SK-N-SH treated with all-trans-retinoic acid at 6 μM for 48 hours (cell line): ENCODE measurements around the gene WDR76.

Source experiments
- ATAC-seq: fragments of 200-7000 bp; cut with Tn5 transposase; 3 replicates; pipeline ENCODE4 v1.9.1; 2020; ENCODE audit warnings: mild to moderate bottlenecking, moderate library complexity
- ARNTL ChIP-seq: fragments of 450-650 bp; formaldehyde crosslinking; IDR thresholded peaks from 2 replicates; pipeline ENCODE4 v1.5.0; 2020; ENCODE audit warnings: low read depth, mild to moderate bottlenecking, moderate library complexity, borderline replicate concordance
- BACH2 ChIP-seq: fragments of 250-450 bp; sonication (Bioruptor Pico); IDR thresholded peaks from 2 replicates; pipeline ENCODE4 v1.9.0; 2021; ENCODE audit warnings: mild to moderate bottlenecking, borderline replicate concordance
- CSDC2 ChIP-seq: fragments of 250-450 bp; sonication (Bioruptor Pico); IDR thresholded peaks from 2 replicates; pipeline ENCODE4 v1.5.0; 2020; ENCODE audit warnings: mild to moderate bottlenecking, moderate library complexity
- CSRNP3 ChIP-seq: fragments of 250-450 bp; sonication (Bioruptor Pico); IDR thresholded peaks from 2 replicates; pipeline ENCODE4 v1.5.1; 2021; ENCODE audit warnings: mild to moderate bottlenecking, moderate library complexity
- ESRRG ChIP-seq: fragments of 250-450 bp; sonication (Bioruptor Pico); IDR thresholded peaks from 2 replicates; pipeline ENCODE4 v1.6.1; 2021; ENCODE audit warnings: mild to moderate bottlenecking
- GLIS3 ChIP-seq: fragments of 250-450 bp; sonication (Bioruptor Pico); IDR thresholded peaks from 2 replicates; pipeline ENCODE4 v1.5.0; 2020; ENCODE audit warnings: mild to moderate bottlenecking, moderate library complexity
- ISL1 ChIP-seq: fragments of 250-450 bp; sonication (Bioruptor Pico); IDR thresholded peaks from 2 replicates; pipeline ENCODE4 v2.1.2; 2022; ENCODE audit warnings: mild to moderate bottlenecking, moderate library complexity
- OSR1 ChIP-seq: fragments of 250-450 bp; sonication (Bioruptor Pico); IDR thresholded peaks from 2 replicates; pipeline ENCODE4 v1.8.0; 2022; ENCODE audit warnings: moderate library complexity, mild to moderate bottlenecking, inconsistent platforms
- PPARA ChIP-seq: fragments of 250-450 bp; sonication (Bioruptor Pico); IDR thresholded peaks from 2 replicates; pipeline ENCODE4 v1.5.0; 2020; ENCODE audit warnings: mild to moderate bottlenecking, borderline replicate concordance
- RARB ChIP-seq: fragments of 250-450 bp; sonication (Bioruptor Pico); IDR thresholded peaks from 2 replicates; pipeline ENCODE4 v1.8.0; 2021; ENCODE audit warnings: mild to moderate bottlenecking, moderate library complexity
- SNAI2 ChIP-seq: fragments of 250-450 bp; sonication (Bioruptor Pico); IDR thresholded peaks from 2 replicates; pipeline ENCODE4 v1.5.0; 2020; ENCODE audit warnings: mild to moderate bottlenecking, moderate library complexity
- TCF4 ChIP-seq: fragments of 250-450 bp; sonication (Bioruptor Pico); IDR thresholded peaks from 2 replicates; pipeline ENCODE4 v1.8.0; 2021; ENCODE audit warnings: mild to moderate bottlenecking, moderate library complexity, borderline replicate concordance
- TOX ChIP-seq: fragments of 250-450 bp; sonication (Bioruptor Pico); IDR thresholded peaks from 2 replicates; pipeline ENCODE4 v1.8.0; 2021; ENCODE audit warnings: mild to moderate bottlenecking, moderate library complexity, borderline replicate concordance
- TSHZ2 ChIP-seq: fragments of 250-450 bp; sonication (Bioruptor Pico); IDR thresholded peaks from 2 replicates; pipeline ENCODE4 v1.5.0; 2020; ENCODE audit warnings: mild to moderate bottlenecking, moderate library complexity
- ZC3H10 ChIP-seq: fragments of 250-450 bp; sonication (Bioruptor Pico); IDR thresholded peaks from 2 replicates; pipeline ENCODE4 v1.5.1; 2021; ENCODE audit warnings: mild to moderate bottlenecking, moderate library complexity
- ZFP3 ChIP-seq: fragments of 250-450 bp; sonication (Bioruptor Pico); IDR thresholded peaks from 2 replicates; pipeline ENCODE4 v1.5.0; 2020; ENCODE audit warnings: mild to moderate bottlenecking, moderate library complexity
- ZFP30 ChIP-seq: fragments of 450-650 bp; formaldehyde crosslinking; IDR thresholded peaks from 2 replicates; pipeline ENCODE4 v1.5.0; 2022; ENCODE audit warnings: mild to moderate bottlenecking, moderate library complexity
- ZNF565 ChIP-seq: fragments of 450-650 bp; formaldehyde crosslinking; conservative IDR thresholded peaks from 2 replicates; pipeline ENCODE4 v1.5.0; 2020; ENCODE audit warnings: low read depth, mild to moderate bottlenecking, moderate library complexity
- ZNF70 ChIP-seq: fragments of 450-650 bp; formaldehyde crosslinking; IDR thresholded peaks from 2 replicates; pipeline ENCODE4 v1.5.0; 2020; ENCODE audit warnings: mild to moderate bottlenecking, moderate library complexity
- ZNF8 ChIP-seq: fragments of 450-650 bp; formaldehyde crosslinking; IDR thresholded peaks from 2 replicates; pipeline ENCODE4 v1.5.0; 2020; ENCODE audit warnings: mild to moderate bottlenecking, moderate library complexity
- TF ChIP-seq, protein P1 (sequence below): fragments of 250-450 bp; sonication (Bioruptor Pico); IDR thresholded peaks from 2 replicates; pipeline ENCODE4 v1.5.1; 2020; ENCODE audit warnings: low read depth, mild to moderate bottlenecking, moderate library complexity
- TF ChIP-seq, protein P2 (sequence below): fragments of 250-450 bp; sonication (Bioruptor Pico); IDR thresholded peaks from 2 replicates; pipeline ENCODE4 v1.8.0; 2020; ENCODE audit warnings: mild to moderate bottlenecking, moderate library complexity, borderline replicate concordance

The WDR76 gene

GRCh38 chr15:43896543-43896942, 69.7 kb downstream of the WDR76 start:
- TF ChIP-seq TCF4 (CRISPR knock-in tag) (no peak), TSHZ2 (CRISPR knock-in tag) (no peak), CSDC2 (no peak), ZC3H10 (CRISPR knock-in tag) (no peak), OSR1 (CRISPR knock-in tag) (no peak)
- TF ChIP-seq, protein P1, sequence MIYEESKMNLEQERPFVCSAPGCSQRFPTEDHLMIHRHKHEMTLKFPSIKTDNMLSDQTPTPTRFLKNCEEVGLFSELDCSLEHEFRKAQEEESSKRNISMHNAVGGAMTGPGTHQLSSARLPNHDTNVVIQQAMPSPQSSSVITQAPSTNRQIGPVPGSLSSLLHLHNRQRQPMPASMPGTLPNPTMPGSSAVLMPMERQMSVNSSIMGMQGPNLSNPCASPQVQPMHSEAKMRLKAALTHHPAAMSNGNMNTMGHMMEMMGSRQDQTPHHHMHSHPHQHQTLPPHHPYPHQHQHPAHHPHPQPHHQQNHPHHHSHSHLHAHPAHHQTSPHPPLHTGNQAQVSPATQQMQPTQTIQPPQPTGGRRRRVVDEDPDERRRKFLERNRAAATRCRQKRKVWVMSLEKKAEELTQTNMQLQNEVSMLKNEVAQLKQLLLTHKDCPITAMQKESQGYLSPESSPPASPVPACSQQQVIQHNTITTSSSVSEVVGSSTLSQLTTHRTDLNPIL (CRISPR knock-in tag): no peak
- no peak for ATAC-seq

GRCh38 chr15:43898891-43899290, 72.1 kb downstream of the WDR76 start:
- TF ChIP-seq ZFP3 (CRISPR knock-in tag) (no peak), BACH2 (CRISPR knock-in tag) (no peak), ISL1 (no peak), ESRRG (CRISPR knock-in tag) (no peak), ZC3H10 (CRISPR knock-in tag) (no peak), ZFP30 (CRISPR knock-in tag) (no peak), SNAI2 (no peak), TSHZ2 (CRISPR knock-in tag) (no peak), TCF4 (CRISPR knock-in tag) (no peak), PPARA (CRISPR knock-in tag) (no peak), RARB (CRISPR knock-in tag) (no peak), CSDC2 (no peak), TOX (no peak), ZNF8 (CRISPR knock-in tag) (no peak), GLIS3 (CRISPR knock-in tag) (no peak), ZNF70 (CRISPR knock-in tag) (no peak), ARNTL (no peak), CSRNP3 (CRISPR knock-in tag) (no peak)
- TF ChIP-seq, protein P1 (CRISPR knock-in tag): no peak
- ATAC-seq: no peak

- ATAC-seq: no peak
- TF ChIP-seq ARNTL (no peak), ZNF565 (CRISPR knock-in tag) (no peak), TOX (no peak), TCF4 (CRISPR knock-in tag) (no peak), CSRNP3 (CRISPR knock-in tag) (no peak), ZFP3 (CRISPR knock-in tag) (no peak), RARB (CRISPR knock-in tag) (no peak), TSHZ2 (CRISPR knock-in tag) (no peak), ZC3H10 (CRISPR knock-in tag) (no peak), ZNF70 (CRISPR knock-in tag) (no peak)
- TF ChIP-seq, protein P2, sequence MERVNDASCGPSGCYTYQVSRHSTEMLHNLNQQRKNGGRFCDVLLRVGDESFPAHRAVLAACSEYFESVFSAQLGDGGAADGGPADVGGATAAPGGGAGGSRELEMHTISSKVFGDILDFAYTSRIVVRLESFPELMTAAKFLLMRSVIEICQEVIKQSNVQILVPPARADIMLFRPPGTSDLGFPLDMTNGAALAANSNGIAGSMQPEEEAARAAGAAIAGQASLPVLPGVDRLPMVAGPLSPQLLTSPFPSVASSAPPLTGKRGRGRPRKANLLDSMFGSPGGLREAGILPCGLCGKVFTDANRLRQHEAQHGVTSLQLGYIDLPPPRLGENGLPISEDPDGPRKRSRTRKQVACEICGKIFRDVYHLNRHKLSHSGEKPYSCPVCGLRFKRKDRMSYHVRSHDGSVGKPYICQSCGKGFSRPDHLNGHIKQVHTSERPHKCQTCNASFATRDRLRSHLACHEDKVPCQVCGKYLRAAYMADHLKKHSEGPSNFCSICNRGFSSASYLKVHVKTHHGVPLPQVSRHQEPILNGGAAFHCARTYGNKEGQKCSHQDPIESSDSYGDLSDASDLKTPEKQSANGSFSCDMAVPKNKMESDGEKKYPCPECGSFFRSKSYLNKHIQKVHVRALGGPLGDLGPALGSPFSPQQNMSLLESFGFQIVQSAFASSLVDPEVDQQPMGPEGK (CRISPR knock-in tag): no peak
These were observed 73.1 kb downstream of the WDR76 start for GRCh38 chr15:43899928-43900327.
